ENCODE data around the gene CAMLG. TPM values are rescaled to one million over a fixed set of nuclear protein-coding genes. Genes with fewer than 3 reads are reported as not detected.
"Not testable (repeated sequence)": the region's sequence is repeated elsewhere in the genome, so short reads cannot be mapped to it uniquely, and the experiment has no call there.

Gene CAMLG
- total RNA-seq, 1 experiment from 2014 or later: 31.4 TPM

DNA sequence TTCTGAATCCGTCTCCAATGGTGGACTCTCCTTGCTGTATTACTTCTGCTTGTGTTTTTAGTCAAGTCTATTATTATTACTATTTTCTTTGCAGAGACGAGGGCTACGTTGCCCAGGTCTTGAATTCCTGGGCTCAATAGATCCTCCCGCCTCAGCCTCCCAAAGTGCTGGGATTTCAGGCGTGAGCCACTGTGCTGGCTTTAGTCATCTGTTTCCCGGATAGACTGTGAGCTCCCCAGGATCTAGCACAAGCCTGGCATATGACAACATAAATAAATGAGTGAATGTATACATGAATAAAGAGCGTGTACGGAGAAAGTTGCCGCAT lies 19.8 kb downstream of the CAMLG start:
- Histone ChIP-seq H3K4me3 (peak overlapping the region; percentile 88), H3K4me1 (no peaks in the 10 kb centered on the region), H3K27me3 (no peaks in the 10 kb centered on the region), H3K27ac (peak overlapping the region; percentile 91), H3K36me3 (peaks cover 9% of the 10 kb centered on the region), H3K9me3 (replicated peaks) (no peaks in the 10 kb centered on the region)
- no peak for DNase-seq

DNA sequence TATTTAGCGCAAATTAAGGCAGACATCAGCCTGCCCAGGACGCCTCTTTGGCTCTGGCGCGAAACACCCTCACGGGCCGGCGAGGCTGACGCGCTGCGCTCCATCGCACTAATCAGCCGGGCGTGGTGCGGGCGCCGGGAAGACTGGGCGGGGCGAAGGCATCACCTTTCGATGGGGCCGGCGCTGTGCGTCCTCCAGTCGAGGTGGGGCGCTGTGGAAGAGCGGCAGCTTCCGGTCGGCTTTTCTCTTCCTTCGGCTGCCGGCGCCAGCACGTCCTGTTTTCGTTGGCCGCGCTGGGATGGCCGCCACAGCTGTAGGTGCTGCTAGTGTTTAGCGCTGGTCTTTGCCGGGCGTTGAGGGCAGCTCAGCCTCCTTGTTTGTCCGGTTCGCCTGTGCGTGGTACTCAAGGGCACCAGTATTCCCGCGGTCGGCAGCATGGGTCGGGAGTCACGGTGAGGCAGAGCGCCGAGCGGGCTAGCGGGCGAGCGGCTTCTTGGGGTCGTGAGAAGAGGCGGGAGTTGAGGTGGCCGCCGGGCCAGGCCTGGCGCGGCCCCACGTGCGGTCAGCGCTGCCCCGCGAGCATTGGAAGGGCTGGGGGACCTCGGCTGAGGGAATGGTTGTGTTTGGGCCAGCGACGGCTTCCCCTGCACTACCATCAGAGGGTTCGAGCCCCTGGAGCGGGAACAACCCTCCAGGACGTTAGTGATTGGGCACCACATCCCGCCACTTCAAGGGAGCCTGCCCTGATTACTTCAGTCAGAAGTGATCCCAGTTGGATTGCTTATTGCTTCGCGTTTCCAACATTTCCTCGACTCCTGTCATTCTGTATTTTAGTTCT lies 20.4 kb downstream of the CAMLG start, which contains the start of gene DDX46:
Gene DDX46, plus strand, starts transcription at position 276 of the 838 bp plus-strand sequence. Its CDS starts 160 bp downstream, at position 436.
- peaks cover 10% of the 10 kb centered on the region for H3K36me3 ChIP-seq
- no peaks in the 10 kb centered on the region for H3K4me1 ChIP-seq
- H3K9me3 ChIP-seq (replicated peaks): no peaks in the 10 kb centered on the region
- H3K27me3 ChIP-seq: no peaks in the 10 kb centered on the region
- DNase-seq: peak; percentile 95 to 97
- peak within 1 kb of the TSS; percentile 88 for H3K4me3 ChIP-seq
- peak within 1 kb of the TSS; percentile 91 for H3K27ac ChIP-seq

DNA sequence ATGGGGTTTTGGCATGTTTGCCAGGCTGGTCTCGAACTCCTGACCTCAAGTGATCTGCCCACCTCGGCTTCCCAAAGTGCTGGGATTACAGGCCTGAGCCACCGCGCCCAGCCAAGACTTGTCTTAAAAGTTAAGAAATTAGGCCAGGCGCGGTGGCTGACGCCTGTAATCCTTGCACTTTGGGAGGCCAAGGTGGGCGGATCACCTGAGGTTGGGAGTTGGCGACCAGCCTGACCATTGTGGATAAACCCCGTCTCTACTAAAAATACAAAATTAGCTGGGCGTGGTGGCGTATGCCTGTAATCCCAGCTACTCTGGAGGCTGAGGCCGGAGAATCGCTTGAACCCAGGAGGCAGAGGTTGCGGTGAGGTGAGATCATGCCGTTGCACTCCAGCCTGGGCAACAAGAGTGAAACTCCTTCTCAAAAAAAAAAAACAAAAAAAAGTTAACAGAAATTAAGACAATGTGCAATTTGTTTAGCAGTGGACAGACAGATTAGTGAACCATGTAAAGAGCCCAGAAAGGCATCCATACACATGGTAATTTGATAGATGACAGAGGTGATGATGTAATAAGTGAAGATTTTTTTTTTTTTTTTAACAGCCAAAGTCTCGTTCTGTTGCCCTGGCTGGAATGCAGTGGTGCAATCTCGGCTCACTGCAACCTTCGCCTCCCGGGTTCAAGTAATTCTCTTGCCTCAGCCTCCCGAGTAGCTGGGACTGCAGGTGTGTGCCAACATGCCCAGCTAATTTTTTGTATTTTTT lies 29.4 kb downstream of the CAMLG start:
- H3K9me3 ChIP-seq (replicated peaks); H3K4me1 ChIP-seq; DNase-seq; H3K27ac ChIP-seq; H3K4me3 ChIP-seq; H3K27me3 ChIP-seq: not testable (repeated sequence)
- H3K36me3 ChIP-seq: peaks cover 86% of the 10 kb centered on the region

DNA sequence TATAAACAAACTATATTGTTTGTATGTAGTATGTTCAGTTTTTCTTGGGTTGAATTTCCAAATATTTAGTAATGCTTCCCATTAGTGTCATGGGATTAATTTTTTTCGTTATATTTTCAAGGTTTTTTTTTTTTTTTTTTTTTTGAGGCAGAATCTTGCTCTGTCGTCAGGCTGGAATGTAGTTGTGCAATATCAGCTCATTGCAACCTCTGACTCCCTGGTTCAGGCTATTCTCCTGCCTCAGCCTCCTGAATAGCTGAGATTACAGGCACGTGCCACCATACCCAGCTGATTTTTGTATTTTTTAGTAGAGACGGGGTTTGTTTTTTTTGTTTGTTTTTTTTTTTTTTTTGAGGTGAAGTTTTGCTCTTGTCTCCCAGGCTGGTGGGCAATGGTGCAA lies 30.9 kb downstream of the CAMLG start:
- Histone ChIP-seq H3K9me3 (replicated peaks) (no peaks in the 10 kb centered on the region), H3K27me3 (no peaks in the 10 kb centered on the region), H3K27ac (no peak overlapping the region), H3K4me1 (no peaks in the 10 kb centered on the region), H3K4me3 (no peak overlapping the region), H3K36me3 (peaks cover 94% of the 10 kb centered on the region)
- DNase-seq: no peak

DNA sequence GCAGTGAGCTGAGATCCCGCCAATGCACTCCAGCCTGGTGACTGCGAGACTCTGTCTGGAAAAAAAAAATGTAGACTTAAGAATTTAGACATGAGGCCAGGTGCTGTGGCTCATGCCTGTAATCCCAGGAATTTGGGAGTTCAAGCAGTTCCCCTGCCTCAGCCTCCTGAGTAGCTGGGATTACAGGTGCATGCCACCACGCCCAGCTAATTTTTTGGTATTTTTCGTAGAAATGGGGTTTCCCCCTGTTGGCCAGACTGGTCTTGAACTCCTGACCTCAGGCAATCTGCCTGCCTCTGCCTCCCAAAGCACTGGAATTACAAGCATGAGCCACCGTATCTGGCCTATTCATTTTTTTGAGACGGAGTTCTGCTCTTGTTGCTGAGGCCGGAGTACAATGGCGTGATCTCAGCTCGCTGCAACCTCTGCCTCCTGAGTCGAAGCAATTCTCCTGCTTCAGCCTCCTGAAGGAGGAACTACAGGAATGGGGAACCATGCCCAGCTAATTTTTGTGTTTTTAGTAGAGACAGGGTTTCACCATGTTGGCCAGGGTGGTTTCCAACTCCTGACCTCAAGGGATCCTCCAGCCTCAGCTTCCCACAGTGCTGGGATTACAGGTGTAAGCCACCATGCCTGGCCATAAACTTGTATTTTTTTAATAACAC lies 34.2 kb downstream of the CAMLG start:
- no peaks in the 10 kb centered on the region for H3K4me1 ChIP-seq
- no peak for DNase-seq
- H3K27me3 ChIP-seq: no peaks in the 10 kb centered on the region
- H3K9me3 ChIP-seq (replicated peaks): no peaks in the 10 kb centered on the region
- H3K36me3 ChIP-seq: peaks cover 93% of the 10 kb centered on the region
- no peak overlapping the region for H3K4me3 ChIP-seq
- H3K27ac ChIP-seq: no peak overlapping the region

DNA sequence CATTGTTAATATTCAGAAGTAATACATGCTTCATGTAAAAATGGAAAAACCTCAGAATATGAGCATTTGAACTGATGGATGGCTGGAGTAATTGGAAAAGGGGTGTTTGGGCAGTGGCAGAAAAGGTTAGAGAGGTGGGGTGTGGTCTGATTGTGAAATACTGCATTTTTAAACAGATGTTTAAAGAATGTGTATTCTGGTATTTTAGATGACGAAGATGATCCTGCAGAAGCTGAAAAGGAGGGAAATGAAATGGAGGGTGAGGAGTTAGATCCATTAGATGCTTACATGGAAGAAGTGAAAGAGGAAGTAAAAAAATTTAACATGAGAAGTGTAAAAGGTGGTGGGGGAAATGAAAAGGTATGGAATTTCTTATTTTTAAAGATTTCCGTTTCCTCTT lies 39.0 kb downstream of the CAMLG start:
- Histone ChIP-seq H3K4me3 (no peak overlapping the region), H3K4me1 (no peaks in the 10 kb centered on the region), H3K27me3 (no peaks in the 10 kb centered on the region), H3K9me3 (replicated peaks) (no peaks in the 10 kb centered on the region), H3K36me3 (peaks cover 93% of the 10 kb centered on the region), H3K27ac (no peak overlapping the region)
- DNase-seq: no peak

DNA sequence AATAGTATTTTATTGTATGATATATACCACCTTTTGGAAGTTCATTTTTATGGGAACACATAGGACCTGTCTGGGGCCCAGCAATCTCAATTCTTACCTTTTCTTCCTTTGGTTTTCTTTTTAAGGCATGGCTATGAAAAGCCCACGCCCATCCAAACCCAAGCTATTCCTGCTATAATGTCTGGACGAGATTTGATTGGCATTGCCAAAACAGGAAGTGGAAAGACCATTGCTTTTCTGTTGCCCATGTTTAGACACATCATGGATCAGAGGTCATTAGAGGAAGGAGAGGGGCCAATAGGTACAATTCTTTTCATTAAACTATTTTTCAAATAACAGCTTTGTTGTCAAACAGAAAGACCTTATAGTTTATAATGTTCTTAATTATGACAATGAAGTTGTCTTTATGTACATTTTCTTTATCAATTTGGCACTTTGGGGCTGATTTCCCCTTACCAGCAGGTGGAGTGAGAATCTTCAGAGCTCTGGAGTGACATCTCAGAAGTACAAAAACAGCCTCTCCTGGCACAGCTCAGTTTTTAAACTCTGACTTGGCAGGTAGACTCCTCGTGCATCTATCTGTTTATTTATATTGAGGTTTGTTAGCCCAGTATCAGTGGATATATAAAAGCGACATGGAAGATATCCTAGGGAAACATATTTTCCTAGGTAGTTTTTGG lies 46.0 kb downstream of the CAMLG start:
- Histone ChIP-seq H3K36me3 (peaks cover 84% of the 10 kb centered on the region), H3K9me3 (replicated peaks) (no peaks in the 10 kb centered on the region), H3K4me3 (no peak overlapping the region), H3K27me3 (no peaks in the 10 kb centered on the region), H3K4me1 (no peaks in the 10 kb centered on the region), H3K27ac (no peak overlapping the region)
- no peak for DNase-seq

DNA sequence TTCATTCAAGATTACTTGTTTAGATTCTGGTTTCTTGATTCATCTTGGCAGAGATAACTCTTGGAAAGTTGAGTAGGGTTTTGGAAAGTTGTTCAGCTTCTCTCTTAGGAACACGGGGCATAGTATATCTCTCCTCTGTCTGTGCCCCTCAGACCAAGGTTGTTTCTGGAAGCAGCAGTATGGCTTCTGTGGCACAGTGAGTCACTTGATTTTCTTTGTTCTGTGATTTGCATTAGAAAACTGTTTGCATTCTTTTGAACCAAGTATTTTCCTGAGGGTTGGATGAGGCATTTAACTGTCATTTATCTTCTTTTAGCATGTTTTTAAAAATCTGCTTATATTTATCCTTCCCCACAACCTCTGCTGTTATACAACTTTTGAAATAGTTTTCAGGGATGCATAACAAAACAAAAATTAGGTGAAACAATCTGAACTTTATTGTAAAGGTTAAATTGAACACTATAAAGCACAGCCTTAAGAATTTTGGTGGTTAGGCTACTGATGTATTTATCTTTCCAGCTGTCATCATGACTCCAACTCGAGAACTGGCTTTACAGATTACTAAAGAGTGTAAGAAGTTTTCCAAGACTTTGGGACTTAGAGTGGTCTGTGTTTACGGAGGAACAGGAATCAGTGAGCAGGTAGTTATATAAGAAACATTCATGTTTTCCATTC lies 46.7 kb downstream of the CAMLG start:
- H3K4me1 ChIP-seq: no peaks in the 10 kb centered on the region
- no peak for DNase-seq
- H3K27me3 ChIP-seq: no peaks in the 10 kb centered on the region
- no peaks in the 10 kb centered on the region for H3K9me3 ChIP-seq (replicated peaks)
- H3K36me3 ChIP-seq: peaks cover 84% of the 10 kb centered on the region
- H3K4me3 ChIP-seq: no peak overlapping the region
- no peak overlapping the region for H3K27ac ChIP-seq

DNA sequence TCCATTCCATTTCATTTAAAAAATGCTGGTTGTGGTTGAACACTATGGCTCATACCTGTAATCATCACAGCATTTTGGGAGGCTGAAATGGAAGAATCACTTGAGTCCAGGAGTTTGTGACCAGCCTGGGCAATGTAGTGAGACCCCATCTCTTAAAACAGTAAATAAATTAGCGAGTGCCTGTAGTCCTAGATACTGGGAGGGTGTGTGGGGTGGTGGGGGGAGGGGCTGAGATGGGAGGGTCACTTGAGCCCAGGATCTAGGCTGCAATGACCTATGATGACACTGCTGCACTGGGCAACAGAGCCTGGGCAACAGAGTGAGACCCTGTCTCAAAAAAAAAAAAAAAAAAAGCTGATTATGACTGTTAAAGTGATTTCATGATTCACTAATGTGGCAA lies 49.3 kb downstream of the CAMLG start:
- H3K9me3 ChIP-seq (replicated peaks): no peaks in the 10 kb centered on the region
- H3K27ac ChIP-seq: no peak overlapping the region
- H3K4me3 ChIP-seq: no peak overlapping the region
- peaks cover 86% of the 10 kb centered on the region for H3K36me3 ChIP-seq
- no peaks in the 10 kb centered on the region for H3K27me3 ChIP-seq
- DNase-seq: no peak
- H3K4me1 ChIP-seq: no peaks in the 10 kb centered on the region

DNA sequence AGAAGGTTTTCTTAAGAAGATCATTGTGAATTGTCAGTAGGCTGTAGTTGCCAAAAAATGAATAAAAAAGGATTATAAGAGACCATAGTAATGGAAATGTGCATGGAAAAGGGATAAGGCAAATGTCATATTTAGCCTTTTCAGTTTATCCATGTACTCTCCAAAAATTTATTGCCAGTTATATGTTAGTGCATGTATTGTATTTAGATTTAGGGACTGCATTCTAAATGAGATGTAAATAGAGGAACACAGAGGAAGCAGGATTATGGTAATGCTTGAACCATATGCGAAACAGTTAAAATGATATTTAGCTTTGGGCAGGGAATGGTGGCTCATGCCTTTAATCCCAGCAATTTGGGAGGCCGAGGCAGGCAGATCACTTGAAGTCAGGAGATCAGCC lies 53.2 kb downstream of the CAMLG start:
- Histone ChIP-seq H3K36me3 (peaks cover 87% of the 10 kb centered on the region), H3K4me1 (no peaks in the 10 kb centered on the region), H3K27ac (no peak overlapping the region), H3K9me3 (replicated peaks) (no peaks in the 10 kb centered on the region), H3K27me3 (no peaks in the 10 kb centered on the region), H3K4me3 (no peak overlapping the region)
- DNase-seq: no peak

DNA sequence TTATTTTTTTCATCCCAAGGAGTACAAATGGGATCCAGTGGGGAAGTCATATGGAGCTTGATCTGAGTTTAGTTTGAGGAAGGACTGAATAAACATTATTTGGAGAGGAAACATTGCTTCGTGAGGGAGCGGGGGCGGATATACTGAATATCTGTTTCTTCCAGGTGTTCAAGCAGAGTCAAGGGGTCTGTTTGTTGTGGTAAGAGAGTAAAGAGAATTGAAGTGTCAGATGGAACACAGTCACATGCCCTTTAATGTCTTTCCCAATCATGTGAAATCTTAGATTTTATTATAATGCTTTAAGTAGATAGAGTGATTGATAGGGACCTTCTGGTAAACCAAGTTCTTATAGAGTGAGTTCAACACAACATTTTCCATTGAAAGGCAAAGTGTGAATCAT lies 53.9 kb downstream of the CAMLG start:
- peaks cover 87% of the 10 kb centered on the region for H3K36me3 ChIP-seq
- H3K4me3 ChIP-seq: no peak overlapping the region
- H3K27ac ChIP-seq: no peak overlapping the region
- no peak for DNase-seq
- no peaks in the 10 kb centered on the region for H3K4me1 ChIP-seq
- H3K9me3 ChIP-seq (replicated peaks): no peaks in the 10 kb centered on the region
- no peaks in the 10 kb centered on the region for H3K27me3 ChIP-seq

DNA sequence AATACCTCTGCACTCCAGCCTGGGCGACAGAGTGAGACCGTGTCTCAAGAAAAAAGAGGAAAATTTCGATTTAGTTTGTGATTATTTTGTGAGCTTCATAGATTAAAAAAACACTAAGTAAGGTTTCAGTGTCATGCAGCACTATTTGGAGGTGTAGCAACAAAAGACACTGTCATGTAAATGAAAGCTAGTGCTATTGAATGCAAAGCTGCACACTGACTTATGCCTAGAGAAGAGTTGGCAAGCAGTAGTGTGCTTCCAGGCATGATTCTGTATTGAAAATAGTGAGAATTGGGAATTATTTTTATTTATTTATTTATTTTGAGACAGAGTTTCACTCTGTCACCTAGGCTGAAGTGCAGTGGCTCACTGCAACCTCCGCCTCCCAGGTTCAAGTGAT lies 54.8 kb downstream of the CAMLG start:
- no peak overlapping the region for H3K27ac ChIP-seq
- DNase-seq: no peak
- peaks cover 89% of the 10 kb centered on the region for H3K36me3 ChIP-seq

DNA sequence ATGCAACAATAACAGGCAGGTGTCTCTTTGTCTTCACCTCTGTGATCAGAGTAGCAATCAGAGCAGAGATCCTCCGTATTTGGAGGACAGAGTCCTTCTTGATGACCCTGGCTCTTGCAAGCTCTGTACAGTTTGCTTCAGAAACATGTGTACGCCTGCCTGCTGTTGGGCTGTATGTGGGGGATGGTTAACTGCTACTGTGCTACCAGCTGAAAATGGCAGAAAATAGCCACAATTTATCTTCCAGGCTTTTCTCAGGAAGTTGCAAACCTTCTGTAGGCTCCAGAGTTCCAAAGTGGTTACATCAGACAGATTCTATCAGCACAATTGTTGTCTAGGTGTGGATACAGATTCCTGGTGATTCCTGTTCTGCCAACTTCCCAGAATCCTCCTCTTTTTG lies 55.7 kb downstream of the CAMLG start:
- H3K9me3 ChIP-seq (replicated peaks): no peaks in the 10 kb centered on the region
- H3K27ac ChIP-seq: no peak overlapping the region
- H3K27me3 ChIP-seq: no peaks in the 10 kb centered on the region
- no peaks in the 10 kb centered on the region for H3K4me1 ChIP-seq
- DNase-seq: no peak
- H3K36me3 ChIP-seq: peaks cover 88% of the 10 kb centered on the region
- no peak overlapping the region for H3K4me3 ChIP-seq

More for the DNA sequence above, 54.8 kb downstream of the CAMLG start:
- Histone ChIP-seq H3K4me3 (no peak overlapping the region), H3K4me1 (no peaks in the 10 kb centered on the region), H3K9me3 (replicated peaks) (no peaks in the 10 kb centered on the region), H3K27me3 (no peaks in the 10 kb centered on the region)

DNA sequence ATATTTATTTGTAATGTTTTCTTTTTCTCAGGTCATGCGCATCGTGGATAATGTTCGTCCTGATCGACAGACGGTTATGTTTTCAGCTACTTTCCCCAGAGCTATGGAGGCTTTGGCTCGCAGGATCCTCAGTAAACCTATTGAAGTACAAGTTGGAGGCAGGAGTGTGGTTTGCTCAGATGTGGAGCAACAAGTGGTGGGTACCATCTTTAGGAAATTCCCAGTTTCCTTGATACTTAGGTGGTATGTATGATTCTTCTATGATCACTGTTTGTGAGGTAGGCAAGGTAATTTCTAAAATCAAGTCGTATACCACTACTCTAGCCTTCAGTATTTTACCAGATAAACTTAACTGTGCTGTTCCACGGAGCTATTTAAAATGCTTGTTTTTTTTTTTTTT lies 56.5 kb downstream of the CAMLG start:
- no peak for DNase-seq
- Histone ChIP-seq H3K4me1 (no peaks in the 10 kb centered on the region), H3K36me3 (peaks cover 83% of the 10 kb centered on the region)

More for the DNA sequence above, 56.5 kb downstream of the CAMLG start:
- Histone ChIP-seq H3K27me3 (no peaks in the 10 kb centered on the region), H3K9me3 (replicated peaks) (no peaks in the 10 kb centered on the region), H3K4me3 (no peak overlapping the region), H3K27ac (no peak overlapping the region)

Data from SJCRH30 (cell line).